Fibroblast of mammary gland (primary cell): Measurements from ENCODE around the gene PSTPIP1.

Source experiments
- DNase-seq: peaks from one replicate; pipeline ENCODE4 v3.0.0-alpha.2; 2010; ENCODE audit warnings: low read depth
- H3K4me3 ChIP-seq: 2 replicates; pipeline ENCODE4 v1.5.1; 2011; ENCODE audit warnings: low read depth, mild to moderate bottlenecking, low read length, moderate library complexity; ENCODE audit not compliant: control insufficient read depth
- CTCF ChIP-seq: conservative IDR thresholded peaks from 2 replicates; pipeline ENCODE4 v1.5.1; 2011; ENCODE audit warnings: low read depth, low read length, inconsistent platforms; ENCODE audit not compliant: control insufficient read depth, insufficient read depth

PSTPIP1 gene

DNA sequence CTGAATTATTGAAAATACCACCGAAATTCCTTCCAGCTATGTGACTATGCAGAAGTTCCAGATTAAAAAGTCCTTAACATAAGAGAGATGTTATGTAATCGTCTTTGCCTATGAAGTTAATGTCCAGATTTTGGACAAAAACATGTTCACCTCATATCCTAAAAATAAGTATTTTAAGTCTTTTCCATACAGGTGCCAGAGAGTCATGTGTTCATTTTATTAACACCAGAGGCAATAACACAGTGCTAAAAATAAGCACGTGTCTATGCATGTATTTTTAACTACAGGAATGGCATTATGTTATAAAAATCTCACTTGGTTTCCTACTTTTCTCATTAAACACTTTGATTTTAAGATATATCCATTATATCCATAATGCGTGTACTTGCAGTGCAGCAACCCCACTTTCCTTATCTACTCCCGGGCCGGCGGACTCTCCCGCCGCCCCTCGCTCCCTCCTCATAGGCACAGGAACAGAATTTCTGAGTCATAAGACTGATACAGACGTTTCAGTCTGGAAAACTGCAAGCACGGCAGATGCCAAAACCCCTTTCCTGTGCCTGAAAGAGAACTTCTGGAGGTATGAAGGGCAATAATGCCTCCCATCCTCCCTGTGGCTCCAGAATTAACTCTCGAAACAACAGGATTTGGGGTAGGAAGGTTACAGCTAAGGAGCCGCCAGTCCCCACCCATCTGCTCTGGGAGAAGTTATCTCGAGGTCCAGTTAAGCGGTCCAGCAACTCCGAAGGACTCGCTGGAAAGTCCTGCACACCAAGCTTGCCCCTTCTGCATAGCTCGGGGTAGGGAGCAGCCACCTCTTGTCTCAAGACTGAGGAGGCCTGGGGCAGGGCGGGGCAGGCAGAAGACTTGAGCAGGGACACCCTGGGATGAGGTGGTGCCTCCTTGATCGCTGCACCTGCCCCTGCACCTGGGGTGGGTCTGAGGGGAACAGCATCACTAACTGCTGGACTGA is 22.3 kb upstream of the PSTPIP1 start:
- TF ChIP-seq CTCF, result no peak
- H3K4me3 ChIP-seq, result no peak overlapping the region
- DNase-seq, result peak; percentile 35

DNA sequence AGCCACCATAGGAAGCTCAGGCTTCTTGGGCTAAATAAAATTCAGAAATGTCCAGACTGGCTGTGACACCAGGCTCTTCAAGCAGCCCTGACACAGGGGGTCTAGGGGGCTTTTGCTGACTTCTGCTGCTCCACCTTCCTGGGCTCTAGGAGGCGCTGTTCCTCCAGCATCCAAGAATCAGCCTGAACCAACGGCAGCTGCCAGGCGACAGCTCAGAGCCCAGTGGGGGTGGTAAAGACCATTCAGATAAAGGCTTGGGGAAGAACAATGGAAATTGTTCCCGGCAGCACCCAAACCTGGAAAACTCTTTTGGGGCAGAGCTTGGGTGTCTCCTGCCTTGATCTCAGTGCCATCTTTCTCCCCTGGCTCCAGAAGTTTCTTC is 21.6 kb upstream of the PSTPIP1 start:
- H3K4me3 ChIP-seq, result no peak overlapping the region
- TF ChIP-seq CTCF, result peak; percentile 51
- DNase-seq, result peak; percentile 30

- no peak overlapping the region for H3K4me3 ChIP-seq
- no peak for TF ChIP-seq CTCF
- no peak for DNase-seq
Observed at GRCh38 chr15:76973906-76974305, 21.0 kb upstream of the PSTPIP1 start.

DNA sequence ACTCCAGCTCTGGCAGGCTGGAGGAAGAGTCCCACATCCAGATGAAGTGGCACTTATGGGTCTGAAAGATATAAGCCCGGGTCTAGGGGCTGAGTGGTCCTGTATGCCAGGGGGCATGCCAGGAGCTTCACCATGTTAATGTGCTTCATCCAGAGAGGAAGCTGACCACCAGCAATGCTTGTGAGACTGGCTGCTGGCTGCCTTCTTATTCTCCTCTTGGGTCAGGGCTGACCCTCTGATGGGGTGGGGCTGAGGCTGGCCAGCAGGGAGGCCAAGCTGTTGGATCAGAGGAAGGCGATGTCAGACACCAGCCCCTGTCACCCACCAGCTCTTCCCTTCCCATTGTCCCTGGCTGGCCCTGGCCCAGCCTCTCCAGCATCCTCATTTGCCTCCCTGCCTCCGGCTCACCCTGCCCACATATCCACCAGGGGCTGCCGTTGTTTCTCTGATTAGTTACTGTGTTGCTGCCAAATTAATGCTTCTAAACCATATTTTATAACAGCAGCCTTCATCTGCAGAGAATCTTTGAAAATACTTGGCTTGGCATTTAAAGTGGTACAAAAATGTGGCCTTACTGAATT is 20.4 kb upstream of the PSTPIP1 start:
- TF ChIP-seq CTCF, result no peak
- no peak for DNase-seq
- H3K4me3 ChIP-seq, result no peak overlapping the region

DNA sequence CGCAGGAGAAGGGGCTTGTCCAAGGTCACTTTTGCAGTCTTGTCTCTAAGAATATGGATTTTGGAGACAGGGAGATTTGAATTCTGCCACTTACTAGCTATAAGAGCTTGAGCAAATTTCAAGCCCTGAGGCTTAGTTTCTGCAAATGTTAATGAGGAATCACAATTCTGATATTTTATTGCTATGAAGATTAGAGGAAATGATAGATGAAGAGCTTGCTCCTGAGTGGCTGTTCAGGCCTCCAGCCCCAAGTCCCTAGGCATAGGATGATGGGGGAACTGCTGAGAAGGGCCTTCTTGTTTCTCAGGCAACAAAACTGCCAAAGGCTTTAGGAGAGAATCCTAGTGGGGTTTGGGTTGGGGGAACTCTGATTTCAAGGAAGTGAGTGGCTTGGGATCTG is 18.8 kb upstream of the PSTPIP1 start:
- H3K4me3 ChIP-seq, result no peak overlapping the region
- TF ChIP-seq CTCF, result no peak
- no peak for DNase-seq

- no peak overlapping the region for H3K4me3 ChIP-seq
- TF ChIP-seq CTCF, result no peak
- no peak for DNase-seq
Observed at GRCh38 chr15:76976572-76977270, 18.2 kb upstream of the PSTPIP1 start.
